OCI-LY7 (cell line): Measurements from ENCODE around the gene DTNB. TPM values are rescaled to one million over a fixed set of nuclear protein-coding genes. Genes with fewer than 3 reads are reported as not detected.

Source experiments
- BruUV-seq: library from RNA; stranded (reverse); fragments of 400-500 nt; replicated peaks from 2 replicates; lab custom pipeline; 2021; lab: Mats Ljungman, UMichigan
- CTCF ChIA-PET: fragments of 300-600 bp; sonication (Branson Sonifier 250); formaldehyde crosslinking; loops from one replicate; lab custom pipeline; 2022; ENCODE audit warnings: antibody characterized with exemption; ENCODE audit not compliant: unreplicated experiment; lab: Charles Lee
- POLR2A ChIA-PET: fragments of 300-600 bp; sonication (Branson Sonifier 250); formaldehyde crosslinking; loops from one replicate; lab custom pipeline; 2022; ENCODE audit warnings: antibody characterized with exemption; lab: Charles Lee
- DNase-seq: peaks from one replicate; pipeline ENCODE4 v3.0.0-alpha.2; 2015; ENCODE audit warnings: low spot score
- H2AFZ ChIP-seq: fragments of 200-600 bp; sonication (generic), shearing (Covaris generic); 2 replicates; pipeline ENCODE4 v1.6.1; 2014; ENCODE audit warnings: mild to moderate bottlenecking, antibody characterized with exemption, low read length, moderate library complexity
- H3K27ac ChIP-seq: fragments of 200-600 bp; sonication (generic); 2 replicates; pipeline ENCODE4 v1.5.1; 2014; ENCODE audit warnings: mixed run types, low read depth, mild to moderate bottlenecking, moderate library complexity, low read length, inconsistent platforms; ENCODE audit not compliant: poor library complexity, severe bottlenecking
- H3K36me3 ChIP-seq: fragments of 200-600 bp; sonication (generic); 2 replicates; pipeline ENCODE4 v1.6.1; 2014; ENCODE audit warnings: mild to moderate bottlenecking, antibody characterized with exemption, low read length, moderate library complexity, mixed read lengths; ENCODE audit not compliant: insufficient read depth
- H3K4me1 ChIP-seq: fragments of 200-600 bp; sonication (generic); 2 replicates; pipeline ENCODE4 v1.5.1; 2014; ENCODE audit warnings: mild to moderate bottlenecking, low read length; ENCODE audit not compliant: insufficient read depth, poor library complexity, severe bottlenecking
- H3K4me2 ChIP-seq: fragments of 200-600 bp; sonication (generic); 2 replicates; pipeline ENCODE4 v1.6.1; 2014; ENCODE audit warnings: mild to moderate bottlenecking, low read length
- H3K4me3 ChIP-seq: fragments of 200-600 bp; sonication (generic); 2 replicates; pipeline ENCODE4 v1.5.1; 2014; ENCODE audit warnings: mild to moderate bottlenecking, low read depth, low read length; ENCODE audit not compliant: poor library complexity, severe bottlenecking
- H3K79me2 ChIP-seq: fragments of 200-600 bp; sonication (generic); 2 replicates; pipeline ENCODE4 v1.6.1; 2016; ENCODE audit warnings: low read depth, mild to moderate bottlenecking, low read length, moderate library complexity, mixed read lengths; ENCODE audit not compliant: insufficient read depth
- H3K9me2 ChIP-seq: fragments of 200-600 bp; sonication (generic); 2 replicates; pipeline ENCODE4 v1.6.1; 2016; ENCODE audit warnings: mild to moderate bottlenecking, low read length, mixed read lengths; ENCODE audit not compliant: insufficient read depth
- H3K9me3 ChIP-seq: fragments of 200-600 bp; sonication (generic); 2 replicates; pipeline ENCODE4 v1.6.1; 2014; ENCODE audit warnings: mild to moderate bottlenecking, mixed run types, low read length, mixed read lengths
- H4K20me1 ChIP-seq: fragments of 200-600 bp; sonication (generic); 2 replicates; pipeline ENCODE4 v1.6.1; 2014; ENCODE audit warnings: mild to moderate bottlenecking, antibody characterized with exemption, low read length, moderate library complexity, mixed read lengths; ENCODE audit not compliant: insufficient read depth
- EZH2phosphoT487 ChIP-seq: fragments of 200-600 bp; sonication (generic); IDR thresholded peaks from 2 replicates; pipeline ENCODE4 v1.6.1; 2018; ENCODE audit warnings: low read depth, borderline replicate concordance, mild to moderate bottlenecking, mixed run types, antibody characterized with exemption, low read length, moderate library complexity, mixed read lengths
- intact Hi-C: fragments of 100-400 bp; cut with micrococcal nuclease; formaldehyde crosslinking; loops from one replicate; pipeline ENCODE4 v1.10.0; 2022; ENCODE audit not compliant: unreplicated experiment
- total RNA-seq, 2 experiments: library from RNA; depleted of rRNA in 1 of 2; stranded (reverse); fragments of >200 nt in 1 of 2; shearing (Covaris generic) in 1 of 2; gene quantifications; 2 replicates each; pipeline ENCODE4 v1.2.3, GENCODE V29; 2014 to 2022
- TF ChIP-seq, protein P1 (sequence below): fragments of 200-600 bp; sonication (generic); conservative IDR thresholded peaks from 2 replicates; pipeline ENCODE4 v1.5.1; 2014; ENCODE audit warnings: mild to moderate bottlenecking, antibody characterized with exemption, low read length, moderate library complexity, mixed read lengths

The DTNB gene
- total RNA-seq, 2 experiments from 2014 or later, result 16.1 to 28.3 TPM

- intact Hi-C loops, result no loop called here
- H3K79me2 ChIP-seq, result no peaks in the 10 kb centered on the region
- H3K36me3 ChIP-seq, result no peaks in the 10 kb centered on the region
- no peaks in the 10 kb centered on the region for H3K9me3 ChIP-seq
- no peaks in the 10 kb centered on the region for H3K4me1 ChIP-seq
- no peak overlapping the region for H3K27ac ChIP-seq
- ChIA-PET POLR2A (interaction anchor here (1.2 kb wide), 1 partner anchor 8 kb away, joined by 3 read pairs; no protein-coding TSS in a partner anchor), CTCF (no interaction called here)
- H2AFZ ChIP-seq, result no peak overlapping the region
- BruUV-seq, result no TSS peak
- H3K4me3 ChIP-seq, result no peak overlapping the region
- no peaks in the 10 kb centered on the region for H4K20me1 ChIP-seq
- H3K9me2 ChIP-seq, result no peaks in the 10 kb centered on the region
- TF ChIP-seq, protein P1, sequence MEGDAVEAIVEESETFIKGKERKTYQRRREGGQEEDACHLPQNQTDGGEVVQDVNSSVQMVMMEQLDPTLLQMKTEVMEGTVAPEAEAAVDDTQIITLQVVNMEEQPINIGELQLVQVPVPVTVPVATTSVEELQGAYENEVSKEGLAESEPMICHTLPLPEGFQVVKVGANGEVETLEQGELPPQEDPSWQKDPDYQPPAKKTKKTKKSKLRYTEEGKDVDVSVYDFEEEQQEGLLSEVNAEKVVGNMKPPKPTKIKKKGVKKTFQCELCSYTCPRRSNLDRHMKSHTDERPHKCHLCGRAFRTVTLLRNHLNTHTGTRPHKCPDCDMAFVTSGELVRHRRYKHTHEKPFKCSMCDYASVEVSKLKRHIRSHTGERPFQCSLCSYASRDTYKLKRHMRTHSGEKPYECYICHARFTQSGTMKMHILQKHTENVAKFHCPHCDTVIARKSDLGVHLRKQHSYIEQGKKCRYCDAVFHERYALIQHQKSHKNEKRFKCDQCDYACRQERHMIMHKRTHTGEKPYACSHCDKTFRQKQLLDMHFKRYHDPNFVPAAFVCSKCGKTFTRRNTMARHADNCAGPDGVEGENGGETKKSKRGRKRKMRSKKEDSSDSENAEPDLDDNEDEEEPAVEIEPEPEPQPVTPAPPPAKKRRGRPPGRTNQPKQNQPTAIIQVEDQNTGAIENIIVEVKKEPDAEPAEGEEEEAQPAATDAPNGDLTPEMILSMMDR, result no peak
- TF ChIP-seq EZH2phosphoT487, result no peak
- DNase-seq, result no peak
- no peak overlapping the region for H3K4me2 ChIP-seq
Observed at GRCh38 chr2:25684577-25685473, 11.4 kb upstream of the DTNB start.

GRCh38 chr2:25682082-25682481, 8.7 kb upstream of the DTNB start:
- intact Hi-C loops, result no loop called here
- ChIA-PET CTCF (no interaction called here), POLR2A (no interaction called here)
- no TSS peak for BruUV-seq
- H3K79me2 ChIP-seq, result no peaks in the 10 kb centered on the region
- H4K20me1 ChIP-seq, result no peaks in the 10 kb centered on the region
- no peak for TF ChIP-seq EZH2phosphoT487
- TF ChIP-seq, protein P1, result no peak
- DNase-seq, result no peak
- no peak overlapping the region for H2AFZ ChIP-seq
- no peak overlapping the region for H3K4me2 ChIP-seq
- no peaks in the 10 kb centered on the region for H3K4me1 ChIP-seq
- H3K27ac ChIP-seq, result no peak overlapping the region
- no peaks in the 10 kb centered on the region for H3K9me3 ChIP-seq
- no peaks in the 10 kb centered on the region for H3K36me3 ChIP-seq
- H3K4me3 ChIP-seq, result no peak overlapping the region
- no peaks in the 10 kb centered on the region for H3K9me2 ChIP-seq

- H3K9me2 ChIP-seq, result no peaks in the 10 kb centered on the region
- intact Hi-C loops, result loop anchor here (10.0 kb wide), 1 partner anchor 357 kb away; the partner anchor contains the start of gene RAB10
- CTCF ChIA-PET, result no interaction called here
Observed at GRCh38 chr2:25677877-25678276, 4.5 kb upstream of the DTNB start.

More at GRCh38 chr2:25677877-25678276, 4.5 kb upstream of the DTNB start:
- POLR2A ChIA-PET, result no interaction called here
- Histone ChIP-seq H2AFZ (no peak overlapping the region), H3K27ac (no peak overlapping the region), H3K4me3 (no peak overlapping the region), H3K79me2 (no peaks in the 10 kb centered on the region), H3K9me3 (no peaks in the 10 kb centered on the region), H3K4me1 (peaks cover 5% of the 10 kb centered on the region), H3K4me2 (no peak overlapping the region), H3K36me3 (no peaks in the 10 kb centered on the region), H4K20me1 (no peaks in the 10 kb centered on the region)
- TF ChIP-seq, protein P1, result no peak
- TF ChIP-seq EZH2phosphoT487, result no peak
- BruUV-seq, result no TSS peak
- no peak for DNase-seq
